B cell (primary cell): ENCODE measurements around the gene HIPK4. TPM values are rescaled to one million over a fixed set of nuclear protein-coding genes. Genes with fewer than 3 reads are reported as not detected.

Experiments used
- ATAC-seq: fragments of 200-7000 bp; cut with Tn5 transposase; one replicate; pipeline ENCODE4 v1.10.0; 2021; ENCODE audit warnings: low read depth, mild to moderate bottlenecking, moderate number of reproducible peaks, moderate library complexity
- CTCF ChIA-PET: fragments of 350-600 bp; sonication (Branson Sonifier 250); formaldehyde crosslinking; loops from one replicate; lab custom pipeline; 2021; ENCODE audit warnings: antibody characterized with exemption, inconsistent platforms; lab: Charles Lee
- POLR2A ChIA-PET: fragments of 350-600 bp; sonication (Branson Sonifier 250); formaldehyde crosslinking; loops from one replicate; lab custom pipeline; 2021; ENCODE audit warnings: antibody characterized with exemption; lab: Charles Lee
- DNase-seq: peaks from one replicate; pipeline ENCODE4 v3.0.0; 2013
- H2AFZ ChIP-seq: 2 replicates; pipeline ENCODE4 v1.6.1; 2012; ENCODE audit warnings: mild to moderate bottlenecking, low read depth, low read length; ENCODE audit not compliant: insufficient read depth, poor library complexity, severe bottlenecking
- H3K27ac ChIP-seq, 2 donors: 1 replicate in 1 of 2; 2 replicates in 1 of 2; pipeline ENCODE4 v1.5.1; 2012 to 2013; ENCODE audit warnings: low read length in 2 of 2, mild to moderate bottlenecking in 2 of 2, moderate library complexity in 1 of 2
- H3K27me3 ChIP-seq, 4 experiments: fragments of 200-600 bp in 1 of 4; sonication (generic) in 1 of 4; replicated peaks in 1 of 4; 1 replicate in 2 of 4; 2 replicates in 2 of 4; pipeline versions ENCODE4 v1.6.1 to v1.7.0; 2013 to 2016; ENCODE audit warnings: low read length in 3 of 4, mild to moderate bottlenecking in 2 of 4, mixed read lengths in 1 of 4, moderate library complexity in 1 of 4; ENCODE audit not compliant: insufficient read depth in 4 of 4, control insufficient read depth in 3 of 4; ENCODE audit errors: control extremely low read depth in 1 of 4
- H3K36me3 ChIP-seq, 2 experiments: replicated peaks in 1 of 2; 1 replicate in 1 of 2; 2 replicates in 1 of 2; pipeline versions ENCODE4 v1.6.1 to v1.7.1; 2013; ENCODE audit warnings: low read length in 1 of 2; ENCODE audit not compliant: insufficient read depth in 2 of 2, control insufficient read depth in 1 of 2; ENCODE audit errors: control extremely low read depth in 1 of 2, extremely low read depth in 1 of 2
- H3K4me1 ChIP-seq, 2 donors: fragments of 200-600 bp in 1 of 2; sonication (generic) in 1 of 2; 1 replicate in 1 of 2; 2 replicates in 1 of 2; pipeline versions ENCODE4 v1.5.1 to v1.6.1; 2013 to 2017; ENCODE audit warnings: low read length in 2 of 2; ENCODE audit not compliant: control insufficient read depth in 2 of 2, insufficient read depth in 2 of 2
- H3K4me2 ChIP-seq: replicated peaks from 2 replicates; pipeline ENCODE3; 2012; ENCODE audit warnings: mild to moderate bottlenecking, low read depth, low read length; ENCODE audit not compliant: poor library complexity, severe bottlenecking
- H3K4me3 ChIP-seq, 5 experiments: fragments of 200-600 bp in 1 of 5; sonication (generic) in 1 of 5; 1 replicate in 3 of 5; 2 replicates in 2 of 5; pipeline versions ENCODE4 v1.5.1 to v1.7.0; 2011 to 2016; ENCODE audit warnings: low read length in 4 of 5, mild to moderate bottlenecking in 4 of 5, low read depth in 2 of 5, control low read depth in 1 of 5, moderate library complexity in 1 of 5; ENCODE audit not compliant: insufficient read depth in 1 of 5; ENCODE audit errors: control extremely low read depth in 1 of 5, extremely low read depth in 1 of 5
- H3K79me2 ChIP-seq: fragments of 200-600 bp; sonication (generic); one replicate; pipeline ENCODE4 v1.6.0; 2016; ENCODE audit warnings: low read length; ENCODE audit not compliant: control insufficient read depth, insufficient read depth
- H3K9ac ChIP-seq: fragments of 200-600 bp; sonication (generic); 2 replicates; pipeline ENCODE4 v1.6.1; 2017; ENCODE audit warnings: mild to moderate bottlenecking, low read length, moderate library complexity
- H3K9me3 ChIP-seq, 3 donors: one replicate each; pipeline versions ENCODE4 v1.6.1 to v1.7.1; 2013; ENCODE audit warnings: low read length in 2 of 3; ENCODE audit not compliant: control insufficient read depth in 2 of 3, insufficient read depth in 1 of 3; ENCODE audit errors: control extremely low read depth in 1 of 3
- H4K20me1 ChIP-seq: 2 replicates; pipeline ENCODE4 v1.6.0; 2012; ENCODE audit warnings: mild to moderate bottlenecking, low read length; ENCODE audit not compliant: insufficient read depth, control insufficient read depth, poor library complexity, severe bottlenecking
- H3K27ac Mint-ChIP-seq: one replicate; pipeline ENCODE4 v1.8.0; 2021; ENCODE audit warnings: mixed read lengths
- H3K27me3 Mint-ChIP-seq: one replicate; pipeline ENCODE4 v1.8.0; 2021; ENCODE audit warnings: mixed read lengths
- H3K4me1 Mint-ChIP-seq: one replicate; pipeline ENCODE4 v1.8.0; 2021; ENCODE audit warnings: mixed read lengths
- H3K4me3 Mint-ChIP-seq: one replicate; pipeline ENCODE4 v1.8.0; 2021; ENCODE audit warnings: mixed read lengths
- H3K9me3 Mint-ChIP-seq: one replicate; pipeline ENCODE4 v1.8.0; 2022; ENCODE audit warnings: mixed read lengths; ENCODE audit not compliant: insufficient read depth
- EZH2 ChIP-seq: IDR thresholded peaks from 2 replicates; pipeline ENCODE4 v1.6.1; 2012; ENCODE audit warnings: borderline replicate concordance, low read depth, mild to moderate bottlenecking, moderate library complexity, low read length; ENCODE audit not compliant: insufficient read depth, poor library complexity, severe bottlenecking
- WGBS: methylation state at CpG from one replicate; pipeline ENCODE4 v1.1.5; 2013; ENCODE audit warnings: missing lambda C conversion rate; ENCODE audit not compliant: insufficient coverage; 5-methylcytosine and 5-hydroxymethylcytosine counted together
- intact Hi-C: fragments of 100-400 bp; cut with micrococcal nuclease; formaldehyde crosslinking; loops from one replicate; pipeline ENCODE4 v1.10.0; 2022
- polyA plus RNA-seq: library from polyadenylated mRNA; depleted of rRNA; stranded (reverse); fragments of >200 nt; gene quantifications from 2 replicates; pipeline ENCODE4 v1.2.3, GENCODE V29; 2012
- total RNA-seq, 2 donors: library from RNA; stranded (reverse); fragments of 120-200 nt in 1 of 2; gene quantifications; 1 replicate in 1 of 2; 2 replicates in 1 of 2; pipeline versions ENCODE4 v1.2.3 to v1.2.4, GENCODE V29; 2013 to 2022
- TF ChIP-seq, protein P1 (sequence below): fragments of 200-600 bp; IDR thresholded peaks from one replicate; pipeline ENCODE4 v1.8.0; 2022; ENCODE audit warnings: antibody characterized with exemption, mild to moderate bottlenecking

Gene HIPK4
- total and polyA plus RNA-seq, 2 donors (not counting 1 experiment from before 2014, with no cell fraction given), result 0.04 to 0.20 TPM

DNA sequence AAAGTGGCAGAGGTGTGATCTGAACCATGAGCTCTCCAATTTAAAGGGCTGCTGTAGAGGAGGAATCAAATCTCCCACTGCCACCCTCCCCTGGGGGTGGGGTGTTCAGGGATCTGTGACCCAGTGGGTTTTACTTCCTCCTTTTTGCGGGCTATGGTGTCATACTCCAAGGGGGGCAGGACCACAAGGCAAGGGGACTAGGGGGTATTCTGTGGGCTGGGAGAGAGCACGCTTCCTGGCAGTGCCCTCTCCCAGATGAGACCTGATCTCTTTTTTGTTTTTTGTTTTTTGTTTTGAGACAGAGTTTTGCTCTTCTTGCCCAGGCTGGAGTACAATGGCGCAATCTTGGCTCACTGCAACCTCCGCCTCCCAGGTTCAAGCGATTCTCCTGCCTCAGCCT is 31.2 kb downstream of the HIPK4 start:
- ATAC-seq (peak; percentile 92), DNase-seq (peak; percentile 82)
- Histone ChIP-seq H3K27ac (no peak overlapping the region), H3K9ac (no peak overlapping the region), H2AFZ (no peak overlapping the region), H3K4me3 (no peak overlapping the region), H4K20me1 (peaks cover 44% of the 10 kb centered on the region), H3K4me1 (peaks cover 7 to 19% of the 10 kb centered on the region in 2 donors), H3K4me2 (peak overlapping the region; percentile 53), H3K27me3 (no peaks in the 10 kb centered on the region), H3K9me3 (no peaks in the 10 kb centered on the region), H3K36me3 (no peaks in the 10 kb centered on the region), H3K79me2 (peaks cover 23% of the 10 kb centered on the region)
- peak overlapping the region; percentile 53 for H3K27ac Mint-ChIP-seq
- TF ChIP-seq EZH2, result no peak
- TF ChIP-seq, protein P1, sequence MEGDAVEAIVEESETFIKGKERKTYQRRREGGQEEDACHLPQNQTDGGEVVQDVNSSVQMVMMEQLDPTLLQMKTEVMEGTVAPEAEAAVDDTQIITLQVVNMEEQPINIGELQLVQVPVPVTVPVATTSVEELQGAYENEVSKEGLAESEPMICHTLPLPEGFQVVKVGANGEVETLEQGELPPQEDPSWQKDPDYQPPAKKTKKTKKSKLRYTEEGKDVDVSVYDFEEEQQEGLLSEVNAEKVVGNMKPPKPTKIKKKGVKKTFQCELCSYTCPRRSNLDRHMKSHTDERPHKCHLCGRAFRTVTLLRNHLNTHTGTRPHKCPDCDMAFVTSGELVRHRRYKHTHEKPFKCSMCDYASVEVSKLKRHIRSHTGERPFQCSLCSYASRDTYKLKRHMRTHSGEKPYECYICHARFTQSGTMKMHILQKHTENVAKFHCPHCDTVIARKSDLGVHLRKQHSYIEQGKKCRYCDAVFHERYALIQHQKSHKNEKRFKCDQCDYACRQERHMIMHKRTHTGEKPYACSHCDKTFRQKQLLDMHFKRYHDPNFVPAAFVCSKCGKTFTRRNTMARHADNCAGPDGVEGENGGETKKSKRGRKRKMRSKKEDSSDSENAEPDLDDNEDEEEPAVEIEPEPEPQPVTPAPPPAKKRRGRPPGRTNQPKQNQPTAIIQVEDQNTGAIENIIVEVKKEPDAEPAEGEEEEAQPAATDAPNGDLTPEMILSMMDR, result no peak
- POLR2A ChIA-PET, result interaction anchor here (0.6 kb wide), 2 partner anchors 10 to 262 kb away, joined by 3 to 5 read pairs; partner anchors contain the start of genes C19orf47 and PLD3
- peak overlapping the region; percentile 32 for H3K4me3 Mint-ChIP-seq
- intact Hi-C loops, result no loop called here
- CTCF ChIA-PET, result interaction anchor here (1.5 kb wide), 1 partner anchor 62 kb away, joined by 3 read pairs; no protein-coding TSS in a partner anchor
- 0% methylated on average over 1 of the region's 5 CpGs for WGBS
- no peaks in the 10 kb centered on the region for H3K27me3 Mint-ChIP-seq
- H3K9me3 Mint-ChIP-seq, result no peaks in the 10 kb centered on the region
- peaks cover 34% of the 10 kb centered on the region for H3K4me1 Mint-ChIP-seq

DNA sequence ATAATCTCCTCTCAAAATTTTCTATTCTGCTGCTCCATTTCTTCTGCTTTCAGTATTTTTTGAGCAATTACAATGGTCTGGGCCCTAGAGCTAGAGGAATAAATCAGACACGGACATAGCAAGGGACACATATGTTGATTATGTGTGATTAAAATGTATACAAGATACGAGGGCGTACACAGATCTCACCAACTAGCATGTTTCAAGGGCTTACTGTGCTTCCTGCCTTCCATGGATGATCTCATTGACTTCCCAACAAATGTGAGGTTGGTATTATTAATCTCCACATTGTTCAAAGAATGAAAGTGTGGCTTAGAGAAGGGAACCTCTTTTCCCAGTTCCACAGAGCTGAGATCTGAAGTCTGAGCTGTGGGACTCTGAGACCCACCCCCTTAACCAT is 32.3 kb downstream of the HIPK4 start:
- ChIA-PET CTCF (interaction anchor here (1.4 kb wide), 1 partner anchor 63 kb away, joined by 3 read pairs; no protein-coding TSS in a partner anchor), POLR2A (no interaction called here)
- TF ChIP-seq, protein P1, result no peak
- TF ChIP-seq EZH2, result no peak
- Histone ChIP-seq H2AFZ (no peak overlapping the region), H3K4me3 (no peak overlapping the region), H3K27me3 (no peaks in the 10 kb centered on the region), H3K9me3 (no peaks in the 10 kb centered on the region), H3K79me2 (peaks cover 23% of the 10 kb centered on the region), H3K36me3 (no peaks in the 10 kb centered on the region), H3K9ac (no peak overlapping the region), H4K20me1 (peaks cover 44% of the 10 kb centered on the region), H3K4me1 (peaks cover 7 to 19% of the 10 kb centered on the region in 2 donors), H3K4me2 (no peak overlapping the region), H3K27ac (no peak overlapping the region)
- intact Hi-C loops, result no loop called here
- WGBS, result no CpG with 5 or more reads among the region's 3 CpGs
- Mint-ChIP-seq H3K4me3 (no peak overlapping the region), H3K27me3 (no peaks in the 10 kb centered on the region), H3K27ac (no peak overlapping the region), H3K9me3 (no peaks in the 10 kb centered on the region), H3K4me1 (peaks cover 34% of the 10 kb centered on the region)
- ATAC-seq (no peak), DNase-seq (no peak)
